Body of pancreas (tissue), 4 donors: ENCODE data around the gene CIAPIN1.

Experiments
- POLR2A ChIP-seq, 3 donors: fragments of 450-650 bp; IDR thresholded peaks; one replicate each; pipeline ENCODE4 v1.6.1; 2016; ENCODE audit warnings: antibody characterized with exemption in 3 of 3, mild to moderate bottlenecking in 2 of 3
- TF ChIP-seq, protein P1 (sequence below), 7 experiments: fragments of 450-650 bp in 4 of 7; fragments of 200-600 bp in 3 of 7; sonication (generic) in 3 of 7; IDR thresholded peaks; one replicate each; pipeline ENCODE4 v1.5.1; 2016 to 2019; ENCODE audit warnings: antibody characterized with exemption in 7 of 7

DNA sequence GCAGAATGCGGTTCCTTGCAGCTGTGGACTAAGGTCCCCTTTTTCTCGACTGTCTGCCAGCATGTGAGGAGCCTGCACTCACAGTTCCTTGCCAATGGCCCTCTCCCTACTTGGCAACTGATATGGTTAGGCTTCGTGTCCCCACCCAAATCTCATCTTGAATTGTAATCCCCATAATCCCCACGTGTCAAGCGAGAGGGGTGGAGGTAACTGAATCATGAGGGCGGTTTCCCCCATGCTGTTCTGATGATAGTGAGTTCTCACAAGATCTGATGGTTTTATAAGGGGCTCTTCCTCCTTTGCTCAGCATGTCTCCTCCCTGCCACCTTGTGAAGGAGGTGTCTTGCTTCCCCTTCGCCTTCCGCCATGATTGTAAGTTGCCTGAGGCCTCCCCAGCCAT, 19.9 kb downstream of the CIAPIN1 start:
- TF ChIP-seq, protein P1, sequence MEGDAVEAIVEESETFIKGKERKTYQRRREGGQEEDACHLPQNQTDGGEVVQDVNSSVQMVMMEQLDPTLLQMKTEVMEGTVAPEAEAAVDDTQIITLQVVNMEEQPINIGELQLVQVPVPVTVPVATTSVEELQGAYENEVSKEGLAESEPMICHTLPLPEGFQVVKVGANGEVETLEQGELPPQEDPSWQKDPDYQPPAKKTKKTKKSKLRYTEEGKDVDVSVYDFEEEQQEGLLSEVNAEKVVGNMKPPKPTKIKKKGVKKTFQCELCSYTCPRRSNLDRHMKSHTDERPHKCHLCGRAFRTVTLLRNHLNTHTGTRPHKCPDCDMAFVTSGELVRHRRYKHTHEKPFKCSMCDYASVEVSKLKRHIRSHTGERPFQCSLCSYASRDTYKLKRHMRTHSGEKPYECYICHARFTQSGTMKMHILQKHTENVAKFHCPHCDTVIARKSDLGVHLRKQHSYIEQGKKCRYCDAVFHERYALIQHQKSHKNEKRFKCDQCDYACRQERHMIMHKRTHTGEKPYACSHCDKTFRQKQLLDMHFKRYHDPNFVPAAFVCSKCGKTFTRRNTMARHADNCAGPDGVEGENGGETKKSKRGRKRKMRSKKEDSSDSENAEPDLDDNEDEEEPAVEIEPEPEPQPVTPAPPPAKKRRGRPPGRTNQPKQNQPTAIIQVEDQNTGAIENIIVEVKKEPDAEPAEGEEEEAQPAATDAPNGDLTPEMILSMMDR (IDR thresholded peaks at IDR 0.05) = no peak
- TF ChIP-seq POLR2A (IDR thresholded peaks at IDR 0.05) = no peak
